ENCODE results near the gene EMILIN1.

Gene EMILIN1

DNA sequence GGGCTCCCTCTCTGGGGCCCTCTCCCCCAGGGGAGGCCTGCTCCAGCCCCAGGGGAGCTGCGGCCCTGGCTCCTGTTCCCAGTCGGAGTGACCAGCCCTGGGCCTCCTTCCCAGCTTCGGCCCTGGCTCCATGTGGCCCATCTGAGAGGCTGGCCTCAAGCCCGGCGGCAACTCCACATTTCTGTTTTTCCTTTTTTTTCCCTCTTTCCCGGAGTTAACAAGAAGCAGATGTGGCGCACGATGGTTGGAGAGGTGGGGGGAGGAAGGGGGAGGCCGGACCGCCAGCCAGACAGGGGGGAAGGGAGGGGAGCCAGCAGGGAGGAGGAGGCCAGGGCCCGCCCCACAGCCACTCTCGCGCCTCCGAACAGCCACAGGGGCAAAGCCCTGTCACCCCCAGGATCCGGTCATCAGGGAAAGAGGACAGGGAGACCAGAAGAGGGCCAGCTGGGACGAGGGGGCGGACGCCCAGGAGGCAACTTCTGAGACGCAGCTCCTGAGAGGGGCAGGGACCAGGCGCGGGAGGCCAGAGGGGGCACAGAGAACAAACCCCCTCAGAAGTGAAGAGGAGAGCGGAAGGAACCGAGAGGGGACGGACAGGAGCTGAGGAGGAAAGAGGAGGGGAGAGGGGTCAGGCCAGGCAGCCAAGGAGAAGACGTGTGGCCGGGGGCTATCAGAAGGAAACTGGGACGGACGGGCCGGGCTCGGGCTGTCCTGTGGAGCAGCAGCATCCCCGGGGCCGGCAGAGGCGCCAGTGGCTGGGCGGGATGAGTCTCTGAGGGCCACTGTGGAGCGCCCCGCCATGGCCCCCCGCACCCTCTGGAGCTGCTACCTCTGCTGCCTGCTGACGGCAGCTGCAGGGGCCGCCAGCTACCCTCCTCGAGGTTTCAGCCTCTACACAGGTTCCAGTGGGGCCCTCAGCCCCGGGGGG, at the start of gene EMILIN1:
EMILIN1 (plus strand) TSS at position 349 of the 928 bp plus-strand sequence; CDS start at position 800, 451 bp downstream.
- no peak for DNase-seq

DNA sequence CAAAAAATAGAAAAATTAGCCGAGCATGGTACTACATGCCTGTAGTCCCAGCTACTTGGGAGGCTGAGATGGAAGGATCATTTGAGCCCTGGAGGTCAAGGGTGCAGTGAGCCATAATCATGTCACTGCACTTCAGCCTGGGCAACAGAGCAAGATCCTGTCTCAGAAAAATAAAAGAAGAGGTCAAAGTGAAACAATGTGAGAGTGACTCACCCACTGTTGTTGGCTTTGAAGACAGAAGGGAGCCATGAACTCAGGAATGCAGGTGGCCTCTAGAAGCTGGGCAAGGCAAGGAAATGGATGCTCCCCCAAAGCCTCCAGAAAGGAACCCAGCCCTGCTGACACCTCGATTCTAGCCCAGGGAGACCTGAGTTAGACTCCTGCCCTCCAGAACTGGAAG, 49.4 kb upstream of the EMILIN1 start:
- no peak for DNase-seq

DNA sequence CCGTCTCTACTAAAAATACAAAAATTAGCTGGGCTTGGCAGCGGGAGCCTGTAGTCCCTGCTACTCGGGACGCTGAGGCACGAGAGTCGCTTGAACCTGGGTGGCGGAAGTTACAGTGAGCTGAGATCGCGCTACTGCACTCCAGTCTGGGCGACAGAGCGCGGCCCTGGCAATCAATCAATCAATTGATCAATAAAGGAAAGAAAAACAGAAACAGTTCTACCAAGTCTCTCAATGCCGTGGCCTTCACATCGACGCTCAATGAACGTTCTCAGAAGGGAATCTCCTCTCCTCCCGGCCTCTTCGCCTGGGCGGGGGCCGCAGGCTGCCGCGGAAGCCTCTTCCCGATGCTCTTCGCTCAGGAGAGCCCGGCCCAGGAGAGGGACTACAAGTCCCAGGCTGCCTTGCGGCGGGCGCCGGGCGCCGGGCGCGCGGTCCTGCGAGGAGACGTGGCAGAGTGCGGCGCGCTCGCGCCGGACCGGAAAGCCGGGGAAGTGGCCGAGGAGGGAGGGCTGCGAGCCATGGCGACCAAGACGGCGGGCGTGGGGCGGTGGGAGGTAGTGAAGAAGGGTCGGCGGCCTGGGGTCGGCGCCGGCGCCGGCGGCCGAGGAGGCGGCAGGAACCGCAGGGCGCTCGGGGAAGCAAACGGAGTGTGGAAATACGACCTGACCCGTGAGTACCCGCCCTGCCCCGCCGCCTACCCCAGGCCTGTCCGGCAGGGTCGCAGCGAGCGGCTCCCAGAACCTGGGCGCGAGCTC, 45.7 kb upstream of the EMILIN1 start, which contains the start of gene TMEM214:
TMEM214 (plus strand) TSS at position 471 of the 758 bp plus-strand sequence; CDS start at position 522, 51 bp downstream.
- DNase-seq = peak; percentile 6

DNA sequence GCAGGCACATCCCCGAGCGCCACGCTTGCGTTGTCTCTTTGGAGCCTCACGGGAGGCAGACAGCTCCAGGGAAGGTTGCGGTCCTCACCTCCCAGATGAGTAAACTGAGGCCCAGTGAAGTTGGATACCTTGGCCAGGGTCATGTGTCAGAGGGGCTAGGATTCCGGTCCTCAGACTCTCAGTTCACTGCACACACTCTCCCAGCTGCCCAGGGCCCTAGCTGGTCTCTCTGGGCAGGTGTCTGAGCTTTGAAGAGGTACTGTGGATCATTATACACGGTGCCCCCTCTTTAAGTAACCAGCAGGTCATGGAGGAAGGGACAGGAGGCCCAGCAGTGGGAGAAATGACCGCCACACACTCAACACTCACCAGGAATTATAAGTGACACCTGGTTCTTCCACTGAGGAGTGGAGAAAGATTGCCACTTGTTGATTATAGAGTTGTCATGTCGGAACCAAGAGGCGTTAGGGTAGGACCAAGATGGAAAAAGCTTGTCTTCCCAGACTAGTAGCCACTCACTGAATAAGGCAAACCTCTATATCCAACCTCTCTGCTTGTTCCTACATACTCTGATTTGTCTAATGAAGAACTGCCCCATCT, 45.1 kb upstream of the EMILIN1 start:
- no peak for DNase-seq

DNA sequence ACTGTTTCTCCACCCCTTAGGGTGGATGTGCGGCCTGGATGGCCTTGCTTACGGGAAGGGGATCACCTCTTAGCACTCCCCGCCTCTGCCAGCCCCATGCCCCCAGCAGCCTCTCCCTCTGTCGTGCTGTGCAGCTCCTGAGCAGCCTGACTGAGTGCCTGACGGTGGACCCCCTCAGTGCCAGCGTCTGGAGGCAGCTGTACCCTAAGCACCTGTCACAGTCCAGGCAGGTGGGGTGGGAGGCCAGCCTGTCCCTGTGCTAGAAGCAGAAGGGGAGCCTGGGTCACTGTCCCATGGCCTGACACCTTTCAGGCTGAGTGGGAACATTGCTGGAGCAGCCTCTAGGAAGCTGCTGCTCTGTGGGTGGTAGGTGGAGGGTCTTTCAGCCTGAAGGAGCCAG, 40.4 kb upstream of the EMILIN1 start:
- no peak for DNase-seq

DNA sequence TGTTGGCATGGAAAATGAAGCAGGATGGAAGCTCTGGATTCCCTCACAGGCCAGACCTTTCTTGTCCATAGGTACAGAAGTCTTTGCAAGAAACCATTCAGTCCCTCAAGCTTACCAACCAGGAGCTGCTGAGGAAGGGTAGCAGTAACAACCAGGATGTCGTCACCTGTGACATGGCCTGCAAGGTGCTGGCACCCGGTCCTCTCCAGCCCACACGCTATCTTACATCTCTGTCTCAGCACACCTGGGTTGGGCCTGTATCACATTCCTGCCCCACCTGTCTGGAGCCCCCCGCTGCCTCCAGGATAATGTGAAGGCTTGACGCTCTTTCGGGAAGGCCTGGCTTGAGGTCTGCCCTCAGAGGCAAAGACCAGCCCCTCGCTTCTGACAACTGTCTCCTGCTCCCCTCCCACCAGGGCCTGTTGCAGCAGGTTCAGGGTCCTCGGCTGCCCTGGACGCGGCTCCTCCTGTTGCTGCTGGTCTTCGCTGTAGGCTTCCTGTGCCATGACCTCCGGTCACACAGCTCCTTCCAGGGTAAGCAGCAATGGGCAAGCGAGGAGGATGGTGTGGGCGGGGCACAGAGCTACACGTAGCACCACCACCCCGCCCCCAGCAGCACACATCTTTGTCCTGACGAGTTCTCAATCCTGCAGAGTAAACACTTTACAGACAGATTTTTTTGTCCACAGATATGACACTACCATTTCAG, 39.6 kb upstream of the EMILIN1 start:
- no peak for DNase-seq

DNA sequence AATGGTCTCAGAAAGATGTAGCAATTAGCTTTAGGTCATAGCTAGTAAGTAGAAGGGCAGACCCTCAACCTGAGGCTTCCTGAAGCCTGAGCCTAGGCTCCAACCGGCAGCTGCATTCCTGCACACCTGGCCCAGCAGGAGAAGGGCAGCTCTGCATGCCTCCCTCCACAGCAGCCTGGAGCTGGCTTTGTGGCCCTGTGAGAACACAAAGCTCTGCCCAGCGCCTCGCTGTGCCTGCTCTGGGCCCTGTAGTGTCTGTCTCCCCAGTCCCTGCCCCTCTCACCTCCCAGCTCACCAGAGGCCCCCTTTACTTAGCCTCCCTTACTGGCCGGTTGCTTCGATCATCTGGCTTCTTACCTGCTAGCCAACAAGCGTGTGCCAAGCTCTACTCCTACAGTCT, 39.0 kb upstream of the EMILIN1 start:
- no peak for DNase-seq

DNA sequence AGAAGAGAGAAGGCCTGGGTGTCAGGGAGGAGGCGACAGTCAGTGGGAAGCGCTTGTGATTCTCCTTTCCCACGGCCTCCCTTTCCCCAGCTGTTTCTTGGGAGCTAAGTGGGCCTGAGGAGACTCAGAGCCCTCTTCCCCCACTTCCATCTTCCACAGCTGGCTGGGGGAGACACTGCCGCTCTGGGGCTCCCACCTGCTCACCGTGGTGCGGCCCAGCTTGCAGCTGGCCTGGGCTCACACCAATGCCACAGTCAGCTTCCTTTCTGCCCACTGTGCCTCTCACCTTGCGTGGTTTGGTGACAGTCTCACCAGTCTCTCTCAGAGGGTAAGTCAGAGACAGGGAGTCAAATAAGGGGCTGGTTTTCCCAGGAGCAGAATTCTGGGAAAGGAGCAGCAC, 38.5 kb upstream of the EMILIN1 start:
- DNase-seq = no peak

DNA sequence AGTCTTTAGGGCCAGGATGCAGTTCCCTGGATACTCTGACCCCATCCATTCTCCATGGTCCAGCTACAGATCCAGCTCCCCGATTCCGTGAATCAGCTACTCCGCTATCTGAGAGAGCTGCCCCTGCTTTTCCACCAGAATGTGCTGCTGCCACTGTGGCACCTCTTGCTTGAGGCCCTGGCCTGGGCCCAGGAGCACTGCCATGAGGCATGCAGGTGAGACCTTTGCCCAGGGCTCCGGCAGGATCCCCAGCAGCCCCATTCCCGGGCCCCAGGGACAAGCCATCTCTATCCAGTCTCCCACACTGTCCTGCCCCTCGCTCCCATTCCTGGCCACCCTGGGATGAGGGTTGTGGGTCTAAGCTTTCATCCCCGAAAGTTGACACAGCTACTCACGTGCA, 38.1 kb upstream of the EMILIN1 start:
- DNase-seq = no peak

DNA sequence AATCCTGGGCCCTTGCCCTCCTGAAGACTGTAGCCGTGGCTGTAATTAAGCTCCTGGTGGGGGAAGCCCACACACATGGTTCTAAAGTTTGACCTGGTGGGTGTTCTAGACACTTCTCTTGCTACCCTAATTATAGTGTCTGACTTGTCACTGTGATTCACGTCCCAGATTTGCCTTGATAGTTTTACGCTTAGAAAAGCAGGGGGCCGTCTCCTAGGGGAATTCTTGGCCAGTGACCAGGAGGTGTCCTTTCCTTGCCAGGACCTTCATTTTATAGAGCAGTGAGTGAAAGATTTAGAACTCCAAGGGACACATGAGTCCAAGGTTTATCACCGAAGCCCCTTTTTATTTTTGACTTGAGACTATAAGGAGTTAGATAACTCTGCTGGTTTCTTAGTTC, 36.7 kb upstream of the EMILIN1 start:
- DNase-seq = no peak

DNA sequence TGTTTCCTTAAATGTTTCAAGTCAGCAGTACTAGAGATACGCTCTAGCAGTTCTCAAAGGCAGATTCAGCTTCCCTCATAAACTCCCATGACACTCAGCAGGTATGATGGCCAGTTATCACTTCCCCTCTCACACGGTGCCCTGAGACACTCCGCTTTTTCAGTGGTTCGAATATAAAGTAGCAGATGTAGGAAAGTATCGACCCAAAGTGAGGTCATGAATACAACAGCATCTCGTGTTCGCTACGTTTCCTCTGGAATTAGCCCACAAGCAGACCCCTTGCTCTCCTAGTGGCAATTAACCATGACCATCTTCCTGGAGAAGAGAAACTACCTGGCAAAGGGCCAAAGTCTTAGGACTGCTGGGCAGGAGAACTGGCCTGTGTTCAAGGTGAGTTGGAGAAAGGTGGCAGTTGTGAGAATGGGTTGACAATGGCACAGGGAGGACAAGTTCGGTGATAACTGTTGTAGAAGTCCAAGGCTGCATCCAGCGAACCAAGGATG, 36.2 kb upstream of the EMILIN1 start:
- peak; percentile 31 for DNase-seq

DNA sequence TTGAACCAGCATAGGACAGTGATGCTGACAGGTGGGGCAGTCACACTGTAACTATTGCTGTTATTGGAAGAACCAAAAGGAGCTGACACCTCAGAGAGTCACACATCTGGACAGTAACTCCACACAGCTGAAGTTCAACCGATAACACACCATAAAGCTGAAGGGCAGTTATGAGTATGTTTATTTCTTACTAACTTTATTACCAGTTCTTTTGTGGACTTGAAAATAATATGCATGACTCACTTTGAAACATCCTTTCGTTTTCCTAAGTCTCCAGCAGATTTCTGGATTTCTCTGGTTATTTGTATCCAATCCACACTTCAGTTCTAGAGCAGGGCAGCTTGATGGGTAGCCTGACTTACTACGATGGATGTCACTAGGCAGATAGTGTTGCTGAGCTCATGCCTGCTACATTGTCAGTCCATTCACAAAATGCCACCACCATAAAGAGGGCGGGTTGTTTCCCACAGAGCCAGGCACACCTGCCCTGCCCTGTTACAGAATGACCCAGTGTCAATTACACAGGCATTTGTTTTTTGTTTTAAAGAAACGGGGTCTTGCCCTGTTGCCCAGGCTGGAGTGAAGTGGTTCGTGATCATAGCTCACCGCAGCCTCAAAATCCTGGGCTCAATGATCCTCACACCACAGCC, 35.3 kb upstream of the EMILIN1 start:
- DNase-seq = no peak

DNA sequence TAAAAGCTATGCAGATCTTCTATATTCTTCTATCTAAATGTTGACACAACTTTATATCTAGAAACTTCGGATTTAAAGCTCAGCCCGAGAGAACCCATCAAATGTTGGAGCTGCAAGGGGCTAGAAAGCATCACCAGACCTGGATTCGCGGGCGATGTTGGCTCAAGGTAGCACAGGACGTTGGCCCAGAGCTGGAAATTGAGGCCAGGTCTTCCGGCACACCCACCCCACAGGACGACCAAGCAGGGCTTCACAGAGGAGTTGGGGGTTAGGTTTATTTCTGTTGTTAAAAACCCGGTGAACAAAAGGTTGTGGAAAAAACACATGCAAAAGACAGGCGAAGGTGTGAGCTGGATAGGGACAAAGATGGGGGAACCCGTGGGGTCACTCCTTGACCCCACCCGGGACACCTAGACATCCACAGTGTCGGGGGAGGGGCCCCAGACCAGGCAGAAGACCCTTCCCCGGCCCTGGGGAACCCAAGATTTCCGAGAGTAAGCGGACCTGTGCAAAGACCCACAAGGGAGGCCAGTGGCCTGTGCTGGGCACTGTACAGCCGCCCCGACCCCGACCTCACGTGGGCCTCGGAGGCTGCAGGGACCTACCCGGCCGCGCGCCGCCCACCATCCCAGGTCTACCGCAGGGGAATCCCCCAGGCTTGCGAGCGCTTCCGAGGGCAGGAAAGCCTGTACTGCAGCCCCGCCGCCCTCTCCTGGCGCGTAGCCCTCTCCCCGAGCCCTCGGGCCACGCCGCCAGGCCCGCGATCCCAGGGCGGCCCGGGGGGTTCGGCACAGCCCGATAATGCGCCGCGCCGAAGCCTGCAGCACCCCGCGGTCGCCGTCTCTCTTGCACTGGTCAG, 28.8 kb upstream of the EMILIN1 start:
- DNase-seq = no peak

DNA sequence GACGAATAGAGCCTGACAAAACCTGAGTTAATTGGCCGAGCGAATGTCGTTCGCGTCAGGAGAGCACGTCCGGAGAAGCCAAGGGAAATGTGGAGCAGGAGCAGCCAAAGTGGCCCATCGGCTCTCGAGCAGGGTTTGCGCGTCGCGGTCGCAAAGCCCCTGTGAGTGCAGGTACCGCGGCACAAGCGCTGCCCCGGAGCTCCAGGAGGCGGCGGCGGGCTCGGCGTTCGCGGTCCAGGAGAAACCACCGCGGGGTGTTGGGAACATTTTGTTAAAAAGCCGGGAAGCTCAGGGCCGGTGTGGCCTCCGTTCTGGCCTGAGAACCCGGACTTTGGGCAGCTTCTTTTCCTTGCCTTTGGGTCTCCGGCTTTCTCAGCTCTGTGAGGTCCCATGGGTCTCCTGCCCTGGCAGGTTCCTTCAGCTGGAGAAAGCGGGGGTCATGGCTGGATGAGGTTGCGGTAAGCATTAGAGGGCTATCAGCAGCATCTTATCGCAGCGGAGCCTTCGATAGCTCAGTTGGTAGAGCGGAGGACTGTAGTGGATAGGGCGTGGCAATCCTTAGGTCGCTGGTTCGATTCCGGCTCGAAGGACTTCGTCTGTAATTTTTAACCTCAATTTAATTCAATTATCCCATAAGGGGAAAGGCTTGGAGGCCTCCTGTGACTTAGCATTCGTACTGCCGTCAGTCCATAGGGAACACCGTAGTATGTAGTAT, 28.0 kb upstream of the EMILIN1 start:
- DNase-seq = peak; percentile 73

DNA sequence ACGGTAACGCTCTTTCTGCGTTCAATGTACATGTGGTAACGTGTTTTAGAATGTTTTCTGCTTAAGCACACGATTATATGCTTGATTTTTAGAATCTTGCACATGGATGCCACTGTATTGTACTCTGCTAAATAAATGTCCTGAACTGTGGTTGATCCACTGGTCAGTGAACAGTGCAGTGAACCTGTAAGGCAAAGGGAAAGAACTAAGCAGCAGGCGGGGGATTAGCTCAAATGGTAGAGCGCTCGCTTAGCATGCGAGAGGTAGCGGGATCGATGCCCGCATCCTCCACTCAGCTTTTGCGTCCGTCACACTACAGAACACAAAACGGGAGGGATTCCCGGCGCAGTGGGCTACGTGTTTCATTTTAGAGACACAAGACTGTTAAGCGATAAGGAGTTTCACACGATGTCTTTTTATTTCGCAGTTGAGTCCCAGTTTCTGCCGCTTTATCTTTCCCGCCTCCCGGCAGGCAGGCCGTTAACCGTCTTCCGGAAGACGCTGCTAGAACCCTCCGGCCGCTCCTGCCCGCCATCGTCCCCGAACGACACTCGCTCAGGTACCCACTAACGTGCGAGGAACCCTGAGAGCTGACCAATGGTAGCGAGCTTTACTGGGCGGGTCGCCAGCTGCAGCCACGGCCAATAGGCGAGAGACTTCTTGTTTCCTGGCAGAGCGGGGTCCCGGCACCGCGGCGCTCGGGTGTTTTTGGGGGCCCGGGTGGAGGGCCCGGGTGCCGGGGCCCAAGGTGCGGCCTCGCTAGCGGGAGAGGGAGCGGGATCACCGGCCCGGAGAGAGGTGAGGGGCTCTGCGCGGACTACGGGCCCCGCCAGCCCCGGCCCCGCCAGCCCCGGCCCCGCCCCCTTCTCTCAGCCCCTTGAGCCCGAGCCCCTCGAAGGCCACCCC, 27.2 kb upstream of the EMILIN1 start, which contains the start of gene AGBL5:
AGBL5 (plus strand) TSS at position 673 of the 906 bp plus-strand sequence. CDS start 1,291 bp downstream, outside the sequence.
- DNase-seq = peak; percentile 84

DNA sequence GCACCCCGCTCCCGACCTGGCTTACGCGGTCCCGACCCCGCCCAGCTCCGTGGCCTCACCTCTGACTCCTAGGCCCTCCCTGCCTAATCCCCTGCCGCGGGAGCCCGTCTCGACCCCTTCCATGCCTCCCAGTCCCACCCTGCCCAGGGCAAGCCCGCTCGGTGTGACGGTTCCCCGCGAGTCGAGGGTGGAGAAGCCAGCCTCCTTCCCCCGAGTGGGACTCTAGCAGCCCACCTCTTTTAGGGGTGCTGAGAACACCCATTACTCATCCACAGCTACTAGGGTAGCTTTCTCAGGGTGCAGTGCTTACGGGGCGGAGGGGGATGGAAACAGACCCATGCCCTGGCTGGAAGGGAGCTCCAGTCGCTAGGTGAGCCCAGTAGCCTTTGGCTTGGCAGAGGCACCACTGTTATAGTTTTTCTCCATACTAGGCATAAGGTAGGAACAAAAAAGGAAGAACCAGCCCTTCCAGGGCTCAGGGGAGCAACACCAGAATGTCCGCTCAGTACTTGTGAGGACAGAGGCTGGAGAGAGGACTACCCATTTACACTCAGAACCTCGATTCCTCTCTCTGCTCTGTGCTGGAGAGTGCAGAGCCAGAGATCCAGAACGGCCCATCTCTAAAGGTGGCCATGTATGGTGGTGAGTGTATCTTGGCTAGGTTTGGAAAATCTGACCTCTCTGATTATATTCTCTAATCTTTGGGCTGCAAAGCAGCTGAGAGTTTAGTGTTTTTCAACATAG, 26.3 kb upstream of the EMILIN1 start:
- DNase-seq = no peak

DNA sequence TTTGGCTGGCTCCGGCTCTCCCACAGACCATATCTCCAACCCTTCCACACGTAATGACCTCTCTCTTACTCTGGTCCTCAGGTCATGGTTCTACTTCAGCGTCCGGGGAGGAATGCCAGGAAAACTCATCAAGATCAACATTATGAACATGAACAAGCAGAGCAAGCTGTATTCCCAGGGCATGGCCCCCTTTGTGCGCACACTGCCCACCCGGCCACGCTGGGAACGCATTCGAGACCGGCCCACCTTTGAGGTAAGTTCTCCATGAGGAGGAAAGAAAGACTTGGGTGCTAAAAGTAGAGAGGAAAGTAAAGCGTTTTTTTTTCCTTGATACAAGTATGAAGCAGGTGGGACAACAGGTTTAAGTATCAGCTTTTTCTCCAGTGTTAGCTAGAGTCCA, 25.1 kb upstream of the EMILIN1 start:
- DNase-seq = no peak

DNA sequence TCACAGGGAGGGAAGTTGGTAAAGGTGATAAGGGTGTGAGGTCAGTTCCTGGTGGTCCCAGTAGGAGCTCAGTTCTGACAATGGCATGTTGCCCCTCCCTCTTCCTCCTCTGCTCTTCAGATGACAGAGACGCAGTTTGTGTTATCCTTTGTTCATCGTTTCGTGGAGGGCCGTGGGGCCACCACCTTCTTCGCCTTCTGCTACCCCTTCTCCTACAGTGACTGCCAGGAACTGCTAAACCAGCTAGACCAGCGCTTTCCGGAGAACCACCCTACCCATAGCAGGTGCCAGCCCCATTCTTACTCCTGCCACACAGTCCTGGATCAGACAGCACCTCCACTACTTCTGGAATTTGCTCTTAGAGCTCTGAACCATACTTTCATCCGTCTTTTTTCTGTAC, 24.6 kb upstream of the EMILIN1 start:
- no peak for DNase-seq
